Upper lobe of left lung (tissue), 6 donors: ENCODE results near the gene FAM181A. TPM values are rescaled to one million over a fixed set of nuclear protein-coding genes. Genes with fewer than 3 reads are reported as not detected.

Experiments
- ATAC-seq, 2 donors: fragments of 200-7000 bp; cut with Tn5 transposase; one replicate each; pipeline ENCODE4 v1.9.1; 2022; ENCODE audit warnings: mild to moderate bottlenecking in 2 of 2, moderate library complexity in 2 of 2; ENCODE audit not compliant: low FRiP score in 2 of 2
- DNase-seq, 2 donors: peaks; one replicate each; pipeline ENCODE4 v3.0.0-alpha.2; 2019 to 2020
- H3K27ac ChIP-seq, 4 donors: fragments of 200-600 bp; sonication (generic); one replicate each; pipeline ENCODE4 v1.5.1; 2016 to 2019
- H3K27me3 ChIP-seq, 4 donors: fragments of 200-600 bp; sonication (generic); one replicate each; pipeline ENCODE4 v1.5.1; 2017 to 2019
- H3K36me3 ChIP-seq, 4 donors: fragments of 200-600 bp; sonication (generic); one replicate each; pipeline ENCODE4 v1.5.1; 2016 to 2019
- H3K4me1 ChIP-seq, 4 donors: fragments of 200-600 bp; sonication (generic); one replicate each; pipeline ENCODE4 v1.5.1; 2018 to 2019
- H3K4me3 ChIP-seq, 4 donors: fragments of 200-600 bp; sonication (generic); one replicate each; pipeline ENCODE4 v1.5.1; 2017 to 2019; ENCODE audit warnings: mild to moderate bottlenecking in 2 of 4, moderate library complexity in 1 of 4
- H3K9me3 ChIP-seq, 4 donors: fragments of 200-600 bp; sonication (generic); one replicate each; pipeline ENCODE4 v1.5.1; 2018 to 2019
- CTCF ChIP-seq, 6 experiments: fragments of 450-650 bp in 4 of 6; fragments of 200-600 bp in 2 of 6; sonication (generic) in 2 of 6; IDR thresholded peaks; one replicate each; pipeline ENCODE4 v1.5.1; 2016 to 2019; ENCODE audit warnings: antibody characterized with exemption in 6 of 6
- EP300 ChIP-seq, 4 donors: sonication (generic); formaldehyde crosslinking; IDR thresholded peaks; one replicate each; pipeline ENCODE4 v1.5.1; 2017; ENCODE audit warnings: antibody characterized with exemption in 4 of 4, control low read depth in 2 of 4
- POLR2A ChIP-seq, 4 donors: fragments of 450-650 bp; IDR thresholded peaks; one replicate each; pipeline ENCODE4 v1.5.1; 2016 to 2017; ENCODE audit warnings: antibody characterized with exemption in 4 of 4, mild to moderate bottlenecking in 2 of 4
- POLR2AphosphoS5 ChIP-seq, 2 donors: sonication (generic); formaldehyde crosslinking; IDR thresholded peaks; one replicate each; pipeline ENCODE4 v1.5.1; 2017; ENCODE audit warnings: antibody characterized with exemption in 2 of 2
- WGBS, 2 donors: methylation state at CpG; one replicate each; pipeline ENCODE4 v1.1.5; 2017 to 2018; 5-methylcytosine and 5-hydroxymethylcytosine counted together
- total RNA-seq, 6 donors: library from RNA; depleted of rRNA in 4 of 6; stranded (reverse); fragments of >200 nt in 4 of 6; gene quantifications; one replicate each; pipeline versions ENCODE4 v1.1.0 to v1.2.1, GENCODE V29; 2016 to 2021
- donor health status: DM: no; HTN: no; CAD: no; lungs with moderate emphysema.
- donor health status: DM: no; HTN: yes; CAD: no; lungs with severe emphysema.

Gene FAM181A
- total RNA-seq, 6 donors from 2014 or later: 1.6 to 13.4 (median 1.9) TPM; not detected in 2

- no peaks in the 10 kb centered on the region for H3K9me3 ChIP-seq
- WGBS, 2 donors: 86 to 87% methylated on average over 10 to 18 of the region's 18 CpGs
- no peak overlapping the region for H3K4me3 ChIP-seq
- H3K27ac ChIP-seq: no peak overlapping the region
- TF ChIP-seq POLR2A (IDR thresholded peaks at IDR 0.05) (no peak), POLR2AphosphoS5 (IDR thresholded peaks at IDR 0.05) (no peak), CTCF (IDR thresholded peaks at IDR 0.05) (no peak)
- H3K27me3 ChIP-seq: no peaks in the 10 kb centered on the region
- DNase-seq (no peak), ATAC-seq (no peak)
- H3K4me1 ChIP-seq: peaks cover 0 to 7% (median 3%) of the 10 kb centered on the region in 4 donors
- no peaks in the 10 kb centered on the region for H3K36me3 ChIP-seq
These were observed 5.9 kb upstream of the FAM181A start for GRCh38 chr14:93921001-93921806.

GRCh38 chr14:93923626-93924025, 3.5 kb upstream of the FAM181A start:
- Histone ChIP-seq H3K27ac (no peak overlapping the region), H3K9me3 (no peaks in the 10 kb centered on the region), H3K36me3 (no peaks in the 10 kb centered on the region), H3K4me3 (no peak overlapping the region), H3K4me1 (peaks cover 0 to 5% (median 0%) of the 10 kb centered on the region in 4 donors), H3K27me3 (no peaks in the 10 kb centered on the region)
- WGBS, 2 donors: 88 to 93% methylated on average over 6 to 8 of the region's 8 CpGs
- DNase-seq (no peak), ATAC-seq (no peak)
- TF ChIP-seq EP300 (IDR thresholded peaks at IDR 0.05) (no peak), CTCF (IDR thresholded peaks at IDR 0.05) (no peak), POLR2AphosphoS5 (IDR thresholded peaks at IDR 0.05) (no peak), POLR2A (IDR thresholded peaks at IDR 0.05) (no peak)

GRCh38 chr14:93924592-93925355, 2.4 kb upstream of the FAM181A start:
- H3K4me3 ChIP-seq: no peak overlapping the region
- H3K27me3 ChIP-seq: no peaks in the 10 kb centered on the region
- H3K27ac ChIP-seq: no peak overlapping the region
- DNase-seq (no peak), ATAC-seq (no peak)
- no peaks in the 10 kb centered on the region for H3K36me3 ChIP-seq
- TF ChIP-seq CTCF (IDR thresholded peaks at IDR 0.05) (no peak), EP300 (IDR thresholded peaks at IDR 0.05) (no peak), POLR2AphosphoS5 (IDR thresholded peaks at IDR 0.05) (no peak)
- WGBS, 2 donors: 88 to 89% methylated on average over 12 to 14 of the region's 14 CpGs
- H3K4me1 ChIP-seq: peaks cover 0 to 8% (median 2%) of the 10 kb centered on the region in 4 donors
- H3K9me3 ChIP-seq: no peaks in the 10 kb centered on the region

- Histone ChIP-seq H3K27ac (no peak overlapping the region), H3K27me3 (no peaks in the 10 kb centered on the region), H3K4me1 (peaks cover 0 to 8% (median 2%) of the 10 kb centered on the region in 4 donors), H3K36me3 (no peaks in the 10 kb centered on the region), H3K9me3 (no peaks in the 10 kb centered on the region), H3K4me3 (no peak overlapping the region)
- WGBS, 2 donors: 85 to 90% methylated on average over 12 to 13 of the region's 13 CpGs
- ATAC-seq: no peak
- no peak for DNase-seq
- no peak for TF ChIP-seq EP300 (IDR thresholded peaks at IDR 0.05)
- TF ChIP-seq POLR2AphosphoS5 (IDR thresholded peaks at IDR 0.05): no peak
- no peak for TF ChIP-seq CTCF (IDR thresholded peaks at IDR 0.05)
- no peak for TF ChIP-seq POLR2A (IDR thresholded peaks at IDR 0.05)
These were observed 1.7 kb upstream of the FAM181A start for GRCh38 chr14:93925374-93925895.
